ENCODE data around the gene PRICKLE2. TPM values are rescaled to one million over a fixed set of nuclear protein-coding genes. Genes with fewer than 3 reads are reported as not detected.

Gene PRICKLE2
- total and polyA plus RNA-seq, 2 experiments from 2014 or later = 1.1 to 12.5 TPM

- DNase-seq (ENCODE audit: low spot score) (no peak), ATAC-seq (no peak)
- H3K4me3 ChIP-seq = no peak overlapping the region
- no peak for TF ChIP-seq POLR2AphosphoS5 (IDR thresholded peaks at IDR 0.05; ENCODE audit: low read depth)
- no peak for TF ChIP-seq STAT1 (IDR thresholded peaks at IDR 0.05; ENCODE audit: unreplicated experiment)
- TF ChIP-seq ZNF331 (CRISPR knock-in tag; IDR thresholded peaks at IDR 0.05; ENCODE audit: low read depth) = no peak
- no peak for TF ChIP-seq CREB1 (CRISPR knock-in tag; IDR thresholded peaks at IDR 0.05; ENCODE audit: low read depth)
- no peak for TF ChIP-seq JUNB (IDR thresholded peaks at IDR 0.05; ENCODE audit: unreplicated experiment)
- TF ChIP-seq EZH2 (IDR thresholded peaks at IDR 0.05; ENCODE audit: low read depth, unreplicated experiment) = no peak
- no peak for TF ChIP-seq NANOG (IDR thresholded peaks at IDR 0.05; ENCODE audit: borderline replicate concordance)
- no peak for TF ChIP-seq CTCF (conservative IDR thresholded peaks at IDR 0.05; ENCODE audit: low read depth in 2 of 2)
- no peak for TF ChIP-seq EZH2phosphoT487 (IDR thresholded peaks at IDR 0.05; ENCODE audit: unreplicated experiment)
- no peak for TF ChIP-seq ZNF462 (CRISPR knock-in tag; IDR thresholded peaks at IDR 0.05)
- TF ChIP-seq REST (IDR thresholded peaks at IDR 0.05; ENCODE audit: unreplicated experiment) = no peak
- no peak for TF ChIP-seq ETS1 (IDR thresholded peaks at IDR 0.05)
- no peak for TF ChIP-seq ZNF114 (CRISPR knock-in tag; IDR thresholded peaks at IDR 0.05)
- Mint-ChIP-seq H3K4me3 (no peak overlapping the region), H3K36me3 (ENCODE audit: low read depth) (peaks cover under 1% of the 10 kb centered on the region), H3K4me1 (peaks cover 21% of the 10 kb centered on the region), H3K9me3 (peaks cover 8% of the 10 kb centered on the region), H3K27me3 (ENCODE audit: insufficient read depth, low read depth, poor library complexity) (peaks cover 2% of the 10 kb centered on the region), H3K27ac (no peak overlapping the region)
- no peak overlapping the region for H3K4me2 ChIP-seq
- no peaks in the 10 kb centered on the region for H4K20me1 ChIP-seq (replicated peaks; ENCODE audit: insufficient read depth)
- H3K9me2 ChIP-seq (ENCODE audit: insufficient read depth) = no peaks in the 10 kb centered on the region
- no peaks in the 10 kb centered on the region for H3F3A ChIP-seq (replicated peaks; ENCODE audit: low read depth)
- no peaks in the 10 kb centered on the region for H3K27me3 ChIP-seq (ENCODE audit: insufficient read depth)
- no peak overlapping the region for H3K27ac ChIP-seq (ENCODE audit: low read depth)
- H3K36me3 ChIP-seq (ENCODE audit: insufficient read depth) = no peaks in the 10 kb centered on the region
- H2AFZ ChIP-seq = no peak overlapping the region
- H3K79me2 ChIP-seq (replicated peaks; ENCODE audit: insufficient read depth) = no peaks in the 10 kb centered on the region; the same call in 1 of the 2 replicates
- H3K4me1 ChIP-seq (ENCODE audit: insufficient read depth) = peaks cover 15% of the 10 kb centered on the region
These were observed 40.4 kb upstream of the PRICKLE2 start for GRCh38 chr3:64265646-64266045.

Measured in GM23338 (cell line).